ENCODE data around the gene FUOM. TPM values are rescaled to one million over a fixed set of nuclear protein-coding genes. Genes with fewer than 3 reads are reported as not detected.
A peak's percentile ranks its signal among the peaks of the same experiment; 100 is the strongest.
"Not testable (repeated sequence)": the region's sequence is repeated elsewhere in the genome, so short reads cannot be mapped to it uniquely, and the experiment has no call there.

The FUOM gene
- polyA plus RNA-seq, 4 donors, result 10.8 to 25.1 (median 15.4) TPM

- no peak for DNase-seq (ENCODE audit: low read depth in 4 of 4, low spot score in 3 of 4)
These were observed 31.4 kb upstream of the FUOM start for GRCh38 chr10:133388973-133389818.

GRCh38 chr10:133388236-133388972 lies 30.6 kb upstream of the FUOM start:
- no peak for DNase-seq (ENCODE audit: low read depth in 4 of 4, low spot score in 3 of 4)

GRCh38 chr10:133386951-133387350 lies 29.1 kb upstream of the FUOM start:
- not testable (repeated sequence) for DNase-seq (ENCODE audit: low read depth in 4 of 4, low spot score in 3 of 4)

GRCh38 chr10:133385214-133385613 lies 27.4 kb upstream of the FUOM start:
- no peak for DNase-seq (ENCODE audit: low read depth in 4 of 4, low spot score in 3 of 4)

- DNase-seq (ENCODE audit: low read depth in 4 of 4, low spot score in 3 of 4), result no peak
These were observed 26.3 kb upstream of the FUOM start for GRCh38 chr10:133384071-133384470.

GRCh38 chr10:133383551-133383950 lies 25.7 kb upstream of the FUOM start:
- no peak for DNase-seq (ENCODE audit: low read depth in 4 of 4, low spot score in 3 of 4)

- DNase-seq (ENCODE audit: low read depth in 4 of 4, low spot score in 3 of 4), result no peak
These were observed 23.2 kb upstream of the FUOM start for GRCh38 chr10:133381036-133381435.

GRCh38 chr10:133379801-133380666 lies 22.2 kb upstream of the FUOM start:
- no peak for DNase-seq (ENCODE audit: low read depth in 4 of 4, low spot score in 3 of 4)

GRCh38 chr10:133379152-133379800 lies 21.5 kb upstream of the FUOM start, which contains the start of gene PAOX:
Gene PAOX (plus strand): TSS chr10:133379262. CDS start chr10:133379317, 55 bp downstream.
- no peak for DNase-seq (ENCODE audit: low read depth in 4 of 4, low spot score in 3 of 4)

- no peak for DNase-seq (ENCODE audit: low read depth in 4 of 4, low spot score in 3 of 4)
These were observed 20.7 kb upstream of the FUOM start for GRCh38 chr10:133378251-133379096.

- no peak for DNase-seq (ENCODE audit: low read depth in 4 of 4, low spot score in 3 of 4)
These were observed 20.0 kb upstream of the FUOM start for GRCh38 chr10:133377818-133378250.

GRCh38 chr10:133377025-133377817 lies 19.4 kb upstream of the FUOM start:
- no peak for DNase-seq (ENCODE audit: low read depth in 4 of 4, low spot score in 3 of 4)

- not testable (repeated sequence) for DNase-seq (ENCODE audit: low read depth in 4 of 4, low spot score in 3 of 4)
These were observed 18.4 kb upstream of the FUOM start for GRCh38 chr10:133376183-133376582.

- no peak for DNase-seq (ENCODE audit: low read depth in 4 of 4, low spot score in 3 of 4)
These were observed 17.7 kb upstream of the FUOM start for GRCh38 chr10:133375357-133376115.

GRCh38 chr10:133373174-133374090 lies 15.6 kb upstream of the FUOM start, which contains the start of gene ECHS1:
Gene ECHS1 (minus strand): TSS chr10:133373354. CDS start chr10:133373333, 21 bp downstream.
- DNase-seq (ENCODE audit: low read depth in 4 of 4, low spot score in 3 of 4), result peak in 3 of 4 donors; percentile 89 to 90 (median 90)

GRCh38 chr10:133372507-133372906 lies 14.7 kb upstream of the FUOM start:
- no peak for DNase-seq (ENCODE audit: low read depth in 4 of 4, low spot score in 3 of 4)

All from left renal pelvis (tissue), 4 donors.